NCI-H2107 (cell line): ENCODE data around the gene IFNL2.

ENCODE experiments used
- DNase-seq: peaks from one replicate; lab custom pipeline; 2025; lab: John Stamatoyannopoulos, UW

The IFNL2 gene

GRCh38 chr19:39318071-39318470 lies 49.9 kb downstream of the IFNL2 start:
- DNase-seq = no peak

DNA sequence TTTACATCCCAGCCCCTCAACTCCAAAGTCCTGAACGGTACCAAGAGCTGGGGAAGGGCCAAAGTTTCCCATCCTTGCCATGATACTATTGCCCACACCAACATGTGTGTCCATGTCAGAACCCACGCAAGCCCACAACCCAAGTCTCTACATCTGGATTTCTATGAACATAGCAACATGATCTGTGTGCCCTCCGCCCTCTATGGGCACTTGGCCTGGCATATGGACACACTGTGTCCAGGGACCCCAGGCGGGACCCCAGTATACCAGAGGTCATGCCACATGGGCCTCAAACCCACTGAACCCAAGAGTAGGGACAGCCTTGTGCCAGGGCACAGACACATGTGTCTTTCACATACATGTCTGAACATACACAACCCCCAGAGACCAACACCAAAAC lies 50.5 kb downstream of the IFNL2 start:
- no peak for DNase-seq

DNA sequence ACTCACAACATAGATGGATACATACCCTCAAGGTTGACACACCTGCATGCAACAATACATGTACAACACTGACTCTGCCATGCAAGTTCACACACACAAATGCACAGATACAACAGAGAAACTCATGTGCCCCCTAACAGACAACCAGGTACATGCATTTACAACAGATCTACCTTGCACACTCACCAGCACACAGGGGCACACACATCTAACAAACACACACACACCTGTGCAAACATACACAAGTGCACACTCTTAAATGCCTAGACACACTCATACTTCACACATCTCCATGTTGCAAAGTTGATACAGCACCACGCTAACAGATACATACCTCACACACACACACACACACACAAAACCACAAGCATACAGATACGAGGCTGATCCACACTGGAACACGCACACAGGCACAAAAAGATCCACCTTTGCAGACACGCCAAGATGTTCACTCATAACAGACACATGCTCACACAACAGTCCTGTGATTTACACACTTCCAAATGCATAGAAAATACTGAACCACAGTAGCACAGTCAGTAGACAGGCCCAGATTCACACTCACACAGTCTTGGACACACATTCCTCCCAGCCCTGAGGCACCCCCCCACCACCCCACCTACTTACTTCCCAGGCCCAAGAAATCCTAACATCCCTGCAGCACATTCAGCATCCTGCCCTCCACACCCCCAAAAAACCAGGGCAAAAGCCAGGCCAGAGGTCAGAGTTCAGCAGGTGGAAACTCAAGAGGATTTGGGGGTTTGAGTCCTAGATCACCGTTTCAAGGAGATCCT lies 51.1 kb downstream of the IFNL2 start:
- DNase-seq = no peak
